K562 (cell line): ENCODE measurements around the gene TIFAB.
A peak's percentile ranks its signal among the peaks of the same experiment; 100 is the strongest.

Experiments
- CEBPB ChIP-seq: fragments of 450-650 bp; IDR thresholded peaks from 2 replicates; pipeline ENCODE4 v1.6.1; 2016; ENCODE audit warnings: missing genetic modification characterization, missing compliant biosample characterization
- DPF2 ChIP-seq: fragments of 450-650 bp; IDR thresholded peaks from 2 replicates; pipeline ENCODE4 v1.6.1; 2016
- ELF1 ChIP-seq: fragments of 200-800 bp; sonication (Bioruptor generic); IDR thresholded peaks from 2 replicates; pipeline ENCODE4 v1.6.1; 2016; ENCODE audit warnings: missing genetic modification characterization, missing compliant biosample characterization
- KDM1A ChIP-seq, 2 experiments: fragments of 450-650 bp; IDR thresholded peaks; 2 replicates each; pipeline ENCODE4 v1.6.1; 2016; ENCODE audit warnings: mild to moderate bottlenecking in 2 of 2
- KDM2B ChIP-seq: fragments of 250-450 bp; sonication (Bioruptor Pico); IDR thresholded peaks from 2 replicates; pipeline ENCODE4 v1.8.0; 2021; ENCODE audit warnings: mild to moderate bottlenecking, moderate library complexity
- MCM2 ChIP-seq: fragments of 450-650 bp; IDR thresholded peaks from 2 replicates; pipeline ENCODE4 v1.6.1; 2017; ENCODE audit warnings: low read depth, mild to moderate bottlenecking
- NFYB ChIP-seq: IDR thresholded peaks from 2 replicates; pipeline ENCODE4 v1.6.1; 2011; ENCODE audit warnings: mild to moderate bottlenecking, moderate library complexity; ENCODE audit not compliant: insufficient read length; ENCODE audit errors: extremely low read depth
- POLR2A ChIP-seq: fragments of 450-650 bp; conservative IDR thresholded peaks from 2 replicates; pipeline ENCODE4 v1.6.1; 2016
- YY1 ChIP-seq, 3 experiments: IDR thresholded peaks; 2 replicates each; pipeline ENCODE4 v1.6.1; 2011; ENCODE audit warnings: low read length in 2 of 3, mild to moderate bottlenecking in 2 of 3, moderate library complexity in 2 of 3, borderline replicate concordance in 1 of 3, control low read depth in 1 of 3, low read depth in 1 of 3; ENCODE audit not compliant: insufficient read depth in 3 of 3, insufficient replicate concordance in 2 of 3, control insufficient read depth in 1 of 3, insufficient read length in 1 of 3; ENCODE audit errors: extremely low read depth in 1 of 3
- TF ChIP-seq, protein P1 (sequence below): sonication (generic); formaldehyde crosslinking; IDR thresholded peaks from 2 replicates; pipeline ENCODE4 v1.8.1; 2022; ENCODE audit warnings: missing genetic modification reagents
- TF ChIP-seq, protein P2 (sequence below): fragments of 450-650 bp; IDR thresholded peaks from 2 replicates; pipeline ENCODE4 v1.6.1; 2016

DNA sequence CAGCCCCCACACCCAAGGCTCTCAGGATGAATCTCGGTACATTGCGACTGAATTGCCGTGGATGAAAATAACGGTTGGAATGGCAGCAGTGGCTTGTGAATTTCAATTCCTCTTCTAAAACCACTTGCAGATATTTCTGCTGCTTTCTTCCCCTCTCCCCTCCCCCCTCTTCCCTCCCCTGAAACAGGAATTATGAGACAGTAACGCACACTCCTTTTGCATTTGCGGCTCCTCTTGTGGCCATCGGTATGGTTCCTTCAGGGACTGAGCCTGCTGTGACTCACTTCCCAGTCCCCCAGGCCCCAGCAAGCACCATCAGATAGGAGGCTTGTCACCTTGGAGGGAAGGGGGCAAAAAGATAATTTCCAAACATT is 14.7 kb downstream of the TIFAB start:
- peak in 1 of 3 experiments; percentile 38 for TF ChIP-seq YY1 (IDR thresholded peaks at IDR 0.05; ENCODE audit: borderline replicate concordance in 1 of 3, control insufficient read depth in 1 of 3, extremely low read depth in 1 of 3, insufficient read depth in 3 of 3, insufficient read length in 1 of 3, insufficient replicate concordance in 2 of 3, low read depth in 1 of 3, low read length in 2 of 3)
- TF ChIP-seq ELF1 (tag), result no peak
- TF ChIP-seq KDM1A (IDR thresholded peaks at IDR 0.05), result no peak
- TF ChIP-seq, protein P1, sequence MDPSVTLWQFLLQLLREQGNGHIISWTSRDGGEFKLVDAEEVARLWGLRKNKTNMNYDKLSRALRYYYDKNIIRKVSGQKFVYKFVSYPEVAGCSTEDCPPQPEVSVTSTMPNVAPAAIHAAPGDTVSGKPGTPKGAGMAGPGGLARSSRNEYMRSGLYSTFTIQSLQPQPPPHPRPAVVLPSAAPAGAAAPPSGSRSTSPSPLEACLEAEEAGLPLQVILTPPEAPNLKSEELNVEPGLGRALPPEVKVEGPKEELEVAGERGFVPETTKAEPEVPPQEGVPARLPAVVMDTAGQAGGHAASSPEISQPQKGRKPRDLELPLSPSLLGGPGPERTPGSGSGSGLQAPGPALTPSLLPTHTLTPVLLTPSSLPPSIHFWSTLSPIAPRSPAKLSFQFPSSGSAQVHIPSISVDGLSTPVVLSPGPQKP, result no peak
- no peak for TF ChIP-seq MCM2
- no peak for TF ChIP-seq CEBPB
- TF ChIP-seq POLR2A, result no peak
- TF ChIP-seq KDM2B (CRISPR knock-in tag), result no peak
- TF ChIP-seq DPF2, result peak; percentile 77
- TF ChIP-seq, protein P2, sequence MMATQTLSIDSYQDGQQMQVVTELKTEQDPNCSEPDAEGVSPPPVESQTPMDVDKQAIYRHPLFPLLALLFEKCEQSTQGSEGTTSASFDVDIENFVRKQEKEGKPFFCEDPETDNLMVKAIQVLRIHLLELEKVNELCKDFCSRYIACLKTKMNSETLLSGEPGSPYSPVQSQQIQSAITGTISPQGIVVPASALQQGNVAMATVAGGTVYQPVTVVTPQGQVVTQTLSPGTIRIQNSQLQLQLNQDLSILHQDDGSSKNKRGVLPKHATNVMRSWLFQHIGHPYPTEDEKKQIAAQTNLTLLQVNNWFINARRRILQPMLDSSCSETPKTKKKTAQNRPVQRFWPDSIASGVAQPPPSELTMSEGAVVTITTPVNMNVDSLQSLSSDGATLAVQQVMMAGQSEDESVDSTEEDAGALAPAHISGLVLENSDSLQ, result no peak
- TF ChIP-seq NFYB, result no peak
